PC-9 (cell line): ENCODE measurements around the gene TRIO.

Source experiments
- CTCF ChIP-seq: fragments of 200-600 bp; sonication (generic); conservative IDR thresholded peaks from 2 replicates; pipeline ENCODE4 v1.6.1; 2017; ENCODE audit warnings: mixed run types, antibody characterized with exemption, mild to moderate bottlenecking, moderate library complexity
- EZH2 ChIP-seq: fragments of 200-600 bp; sonication (generic); IDR thresholded peaks from 2 replicates; pipeline ENCODE4 v1.8.0; 2017; ENCODE audit warnings: antibody characterized with exemption, low read depth

- TF ChIP-seq CTCF (no peak), EZH2 (no peak)
Measured at GRCh38 chr5:14231890-14232289, 88.7 kb downstream of the TRIO start.
